ENCODE data around the gene DNM3.
"Not testable (repeated sequence)": the region's sequence is repeated elsewhere in the genome, so short reads cannot be mapped to it uniquely, and the experiment has no call there.

Gene DNM3

DNA sequence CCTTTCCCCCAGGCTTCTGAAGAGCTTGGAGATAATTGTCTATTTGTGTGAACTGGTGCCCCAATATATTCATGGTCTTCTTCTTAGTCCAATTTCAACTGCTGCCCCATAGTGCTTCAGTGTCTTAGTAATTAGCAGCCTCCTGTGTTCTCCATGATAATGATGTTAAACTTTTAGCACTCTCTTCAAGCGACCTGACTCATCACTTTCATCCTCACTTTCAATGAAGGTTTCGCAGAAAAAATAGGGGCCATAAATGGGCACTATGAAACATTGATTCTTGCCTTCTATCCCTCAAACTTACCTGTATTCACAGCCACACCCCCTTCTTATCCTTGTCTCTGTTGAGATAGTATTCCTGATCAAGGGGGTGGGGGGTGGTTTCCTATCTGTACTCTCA is 210.6 kb downstream of the DNM3 start:
- no peak for DNase-seq

DNA sequence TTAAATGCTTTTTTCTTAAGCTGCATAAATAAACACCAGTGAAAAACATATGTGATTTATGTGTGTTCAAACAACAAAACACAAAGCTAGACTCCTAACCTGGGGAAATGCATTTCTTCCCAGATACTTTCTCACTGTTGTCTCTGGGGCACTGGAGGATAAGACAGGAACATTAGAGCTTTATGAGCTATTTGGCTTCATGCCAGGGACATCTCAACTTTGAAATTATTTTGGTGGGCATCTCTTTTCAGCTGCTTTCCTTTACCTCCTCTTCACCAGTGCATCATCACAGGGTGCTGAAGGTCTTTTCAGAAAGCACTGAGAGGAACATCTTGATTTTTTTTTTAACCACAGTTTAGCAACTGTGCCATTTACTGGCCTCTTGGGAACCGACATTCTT is 212.9 kb downstream of the DNM3 start:
- no peak for DNase-seq

GRCh38 chr1:172055816-172056419 is 214.6 kb downstream of the DNM3 start:
- DNase-seq: not testable (repeated sequence)

- DNase-seq: no peak
Measured at GRCh38 chr1:172068334-172068733, 227.0 kb downstream of the DNM3 start.

DNA sequence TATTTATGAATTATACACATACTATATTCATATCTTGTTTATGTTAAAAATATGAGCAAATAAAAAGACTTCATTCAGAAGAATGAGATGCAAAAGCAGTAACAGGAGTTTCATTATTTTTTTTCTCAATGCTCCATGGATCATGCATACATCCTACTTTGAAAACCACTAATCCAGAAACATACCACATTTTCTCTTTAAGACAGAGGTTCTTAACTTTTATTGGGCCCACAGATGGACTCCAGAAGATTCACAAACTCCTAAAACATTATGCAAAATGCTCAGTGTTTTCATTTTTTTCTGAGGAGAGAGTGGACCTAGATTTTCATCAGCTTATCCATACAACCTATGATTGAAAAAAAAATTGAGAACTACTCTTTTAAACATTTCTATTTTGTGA is 227.8 kb downstream of the DNM3 start:
- no peak for DNase-seq

- no peak for DNase-seq
Measured at GRCh38 chr1:172069534-172069933, 228.2 kb downstream of the DNM3 start.

GRCh38 chr1:172070055-172070454 is 228.8 kb downstream of the DNM3 start:
- no peak for DNase-seq

GRCh38 chr1:172071746-172072145 is 230.4 kb downstream of the DNM3 start:
- DNase-seq: no peak

DNA sequence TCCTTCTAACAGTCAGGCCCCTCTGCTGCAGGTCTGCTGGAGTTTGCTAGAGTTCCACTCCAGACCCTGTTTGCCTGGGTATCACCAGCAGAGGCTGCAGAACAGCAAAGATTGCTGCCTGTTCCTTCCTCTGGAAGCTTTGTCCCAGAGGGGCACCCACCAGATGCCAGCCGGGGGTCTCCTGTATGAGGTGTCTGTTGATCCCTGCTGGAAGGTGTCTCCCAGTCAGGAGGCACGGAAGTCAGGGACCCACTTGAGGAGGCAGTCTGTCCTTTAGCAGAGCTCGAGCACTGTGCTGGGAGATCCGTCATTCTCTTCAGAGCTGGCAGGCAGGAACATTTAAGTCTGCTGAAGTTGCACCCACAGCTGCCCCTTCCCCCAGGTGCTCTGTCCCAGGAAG is 238.6 kb downstream of the DNM3 start:
- DNase-seq: not testable (repeated sequence)

DNA sequence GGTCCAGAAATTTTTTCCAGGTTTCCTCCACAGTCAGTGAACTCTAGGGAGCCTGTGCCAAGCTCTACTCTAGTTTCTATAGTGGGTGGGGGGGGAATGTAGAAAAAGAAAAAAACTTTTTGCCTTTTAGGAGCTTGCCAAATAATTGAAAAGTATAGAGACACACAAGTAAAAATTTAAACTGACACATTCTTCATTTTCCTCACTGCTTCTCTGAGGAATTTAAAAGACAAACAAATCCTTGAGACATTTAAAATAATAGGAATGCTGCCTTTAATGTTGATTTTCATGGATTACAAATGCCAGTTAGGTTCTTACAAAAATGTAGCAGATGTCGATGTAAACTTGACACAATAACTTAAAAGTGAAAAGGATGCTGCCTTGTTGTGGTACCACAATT is 241.9 kb downstream of the DNM3 start:
- DNase-seq: no peak

DNA sequence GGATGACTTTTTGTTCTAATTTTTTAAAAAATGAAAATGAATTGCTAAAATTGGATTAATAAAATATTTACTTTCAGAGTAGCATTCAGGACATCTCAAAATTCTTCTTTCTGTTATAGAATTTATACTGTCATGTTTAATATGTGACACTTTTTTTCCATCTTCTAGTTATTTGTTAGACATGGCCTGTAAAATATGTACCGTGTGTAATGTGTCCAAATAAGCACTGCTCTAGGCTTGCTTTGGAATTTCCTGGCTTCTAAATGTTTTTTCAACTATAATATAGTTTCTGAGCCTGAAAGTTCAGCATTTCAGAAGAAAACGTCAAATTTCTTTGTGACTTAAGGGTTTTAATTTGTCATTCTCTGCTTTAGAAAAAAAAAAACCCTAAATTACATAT is 243.6 kb downstream of the DNM3 start:
- DNase-seq: no peak

DNA sequence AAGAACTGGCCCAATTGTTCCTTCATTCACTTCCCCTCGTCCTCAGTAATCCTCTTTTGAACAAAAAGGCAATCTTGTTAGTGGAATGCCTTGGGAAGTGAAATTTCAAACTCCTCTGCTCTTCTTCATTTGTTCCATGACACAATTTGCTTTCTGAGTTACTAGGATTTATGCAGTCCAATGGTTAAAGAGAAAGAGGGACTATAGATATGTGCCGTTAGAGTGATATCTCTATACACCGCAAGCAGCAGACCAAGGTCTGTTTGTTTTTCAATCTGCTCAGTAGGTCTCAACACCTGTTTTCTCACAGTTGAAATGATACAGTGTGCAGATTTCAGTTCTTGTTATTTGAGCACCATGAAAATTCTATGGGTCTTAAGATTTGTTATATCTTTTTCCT is 244.0 kb downstream of the DNM3 start:
- no peak for DNase-seq

- DNase-seq: no peak
Measured at GRCh38 chr1:172086137-172086536, 244.8 kb downstream of the DNM3 start.

DNA sequence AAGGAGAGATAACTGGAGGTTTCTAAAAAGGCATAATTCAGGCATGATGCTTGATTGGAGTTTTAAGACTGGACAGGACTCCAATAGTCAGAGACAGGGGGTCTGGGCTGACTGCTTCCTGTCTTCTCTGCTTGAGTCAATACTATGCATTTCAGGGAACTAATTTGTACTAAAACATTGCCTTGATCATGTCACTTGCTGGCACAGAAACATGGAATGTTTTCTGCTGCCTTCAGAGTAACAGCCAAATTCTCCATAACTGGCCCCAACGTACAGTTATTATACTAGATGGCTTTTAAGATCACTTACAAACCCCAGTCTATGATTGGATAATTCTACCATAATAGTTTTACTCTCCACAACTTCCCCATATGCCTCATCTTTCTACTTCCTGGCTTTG is 247.0 kb downstream of the DNM3 start:
- no peak for DNase-seq

DNA sequence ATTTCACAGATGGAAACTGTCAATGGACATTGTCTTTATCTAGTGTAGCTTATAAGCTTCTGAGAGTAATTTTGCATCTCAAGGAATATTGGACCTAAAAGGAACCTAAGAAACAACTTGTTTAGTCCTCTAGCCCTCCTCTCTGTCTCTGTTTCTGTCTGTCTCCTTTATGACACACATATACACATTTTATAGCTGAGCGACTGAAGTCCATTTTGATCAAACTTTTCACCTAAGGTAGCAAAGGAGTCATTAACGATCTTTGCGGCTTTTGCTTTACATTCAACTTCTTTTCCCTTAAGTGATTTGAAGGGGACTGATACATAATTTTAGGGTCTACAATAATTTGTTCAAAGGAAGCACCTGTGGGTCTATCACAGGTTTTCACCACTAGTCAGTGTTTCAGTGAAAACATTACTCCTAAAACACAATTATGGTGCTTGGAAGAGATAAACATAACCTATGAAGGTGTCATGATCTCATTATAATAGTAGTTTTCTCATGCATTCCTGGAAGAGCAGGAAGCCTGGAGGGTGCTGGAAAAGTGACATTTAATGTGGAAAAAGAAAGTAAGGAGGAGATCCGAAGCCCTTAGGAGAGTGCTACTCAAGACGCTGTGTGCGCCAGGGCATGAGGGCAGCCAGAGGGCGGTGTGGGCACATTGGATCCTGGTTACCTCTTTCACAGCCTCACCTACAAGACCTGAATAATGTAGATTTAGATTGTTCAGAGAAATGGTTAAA is 248.6 kb downstream of the DNM3 start:
- peak; percentile 28 for DNase-seq

GRCh38 chr1:172090511-172090817 is 249.2 kb downstream of the DNM3 start:
- DNase-seq: no peak

DNA sequence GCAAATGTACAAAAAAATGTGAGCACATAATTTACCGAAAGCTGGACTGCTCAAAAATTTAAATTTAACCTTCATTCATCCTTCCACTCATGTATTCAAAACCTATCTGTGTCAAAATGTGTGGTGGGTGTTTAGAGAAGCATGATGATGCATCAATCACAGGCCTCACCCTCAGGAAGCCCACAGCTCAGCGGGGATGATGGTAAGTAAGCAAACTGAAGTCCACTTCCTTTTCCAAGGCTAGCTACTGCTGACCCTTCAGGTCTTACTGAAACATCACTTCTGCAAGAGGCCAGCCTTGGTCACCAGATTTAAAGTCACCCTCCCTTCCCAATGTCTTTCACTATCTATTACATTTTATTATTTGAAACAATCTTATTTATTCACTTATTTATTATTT is 254.5 kb downstream of the DNM3 start:
- DNase-seq: peak; percentile 75

DNA sequence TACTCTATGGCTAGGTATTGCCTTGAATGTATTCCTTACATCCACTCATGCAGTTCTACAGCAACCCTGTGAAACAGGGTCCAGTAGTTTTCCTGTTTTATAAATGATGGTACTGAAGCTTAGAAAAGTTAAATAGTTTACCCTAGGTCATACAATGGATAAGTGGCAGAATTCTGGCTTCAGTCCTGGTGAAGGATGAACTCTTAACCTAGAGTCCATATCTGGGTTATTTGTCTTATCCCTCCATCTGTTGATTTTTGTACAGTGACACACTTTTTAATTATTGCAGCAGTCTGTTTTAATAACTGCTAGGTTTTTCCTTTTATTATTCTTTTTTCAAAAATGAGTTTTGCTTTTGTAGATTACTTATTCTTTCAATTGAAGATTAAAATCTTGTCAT is 263.9 kb downstream of the DNM3 start:
- DNase-seq: no peak

- DNase-seq: no peak
Measured at GRCh38 chr1:172107316-172107975, 266.1 kb downstream of the DNM3 start.

DNA sequence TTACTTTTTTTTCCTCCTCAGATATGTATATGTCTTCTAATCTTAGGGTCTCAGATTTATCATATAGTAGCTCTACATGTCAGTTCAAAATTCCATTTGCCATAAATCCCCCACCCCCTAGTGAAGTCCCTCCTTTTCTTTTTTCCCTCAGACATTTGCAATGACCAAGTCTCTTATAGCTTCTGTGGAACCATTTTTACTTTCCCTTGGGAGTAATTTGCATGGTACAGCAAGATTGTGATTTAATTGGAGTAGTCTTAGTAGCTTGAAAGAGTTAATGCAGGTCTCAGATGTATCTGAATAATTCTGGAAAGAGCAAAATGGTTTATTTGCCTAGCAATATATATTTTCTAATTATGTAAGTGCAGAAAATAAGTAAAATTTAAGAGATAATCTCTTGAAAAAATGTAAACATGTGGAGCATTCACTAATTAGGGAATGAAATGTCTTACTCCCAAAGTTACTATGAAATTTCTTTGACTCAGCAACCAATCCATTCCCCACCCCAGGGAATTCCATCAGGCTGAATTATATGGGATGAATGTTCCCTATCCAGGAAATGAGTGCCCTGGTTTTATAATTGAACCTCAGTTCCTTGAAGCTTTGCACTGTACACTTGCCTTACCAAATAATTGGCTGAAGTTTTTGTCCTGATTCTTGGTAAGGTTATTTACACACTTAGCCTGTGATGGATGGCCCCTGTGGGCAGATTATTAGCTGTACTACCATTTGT is 267.0 kb downstream of the DNM3 start:
- no peak for DNase-seq

- no peak for DNase-seq
Measured at GRCh38 chr1:172109359-172109758, 268.1 kb downstream of the DNM3 start.

GRCh38 chr1:172112576-172112975 is 271.3 kb downstream of the DNM3 start:
- peak; percentile 44 for DNase-seq

GRCh38 chr1:172117800-172118199 is 276.5 kb downstream of the DNM3 start:
- no peak for DNase-seq

DNA sequence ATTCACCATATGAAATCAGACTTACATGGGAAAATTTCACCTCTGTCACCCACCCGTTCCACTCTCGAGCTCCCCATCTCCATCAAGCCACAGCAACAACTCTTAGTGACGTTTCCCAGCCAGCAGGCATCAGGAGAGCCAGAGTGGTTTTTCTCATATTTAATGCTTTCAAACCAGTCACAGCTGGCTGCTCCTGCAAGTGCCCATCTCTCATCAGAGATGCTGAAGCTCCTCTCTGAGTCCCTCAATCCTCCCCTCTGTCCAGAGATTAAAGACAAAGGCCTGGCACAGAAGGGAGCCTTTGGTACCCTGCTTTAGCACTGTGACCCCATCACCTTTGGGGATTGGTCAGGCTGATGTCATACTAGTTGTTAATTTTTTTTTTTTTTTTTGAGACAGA is 277.3 kb downstream of the DNM3 start:
- DNase-seq: no peak
